Astrocyte (in vitro differentiated cells and primary cell): ENCODE results near the gene TACR2. TPM values are rescaled to one million over a fixed set of nuclear protein-coding genes. Genes with fewer than 3 reads are reported as not detected.

ENCODE experiments used
- DNase-seq: peaks from one replicate; pipeline ENCODE4 v3.0.0-alpha.2; 2010; ENCODE audit warnings: low read depth
- FAIRE-seq: peaks from 2 replicates; lab custom pipeline; 2011; peaks lifted over from hg19 to GRCh38; lab: Jason Lieb, UNC
- H2AFZ ChIP-seq: 2 replicates; pipeline ENCODE4 v1.6.0; 2012; ENCODE audit warnings: low read depth, low read length, inconsistent platforms
- H3K27ac ChIP-seq: 2 replicates; pipeline ENCODE4 v1.5.1; 2011; ENCODE audit warnings: low read depth, low read length, inconsistent platforms
- H3K27me3 ChIP-seq: 2 replicates; pipeline ENCODE4 v1.6.0; 2011; ENCODE audit warnings: low read length, inconsistent platforms; ENCODE audit not compliant: insufficient read depth
- H3K36me3 ChIP-seq: 2 replicates; pipeline ENCODE4 v1.5.1; 2011; ENCODE audit warnings: low read length, inconsistent platforms; ENCODE audit not compliant: insufficient read depth
- H3K4me1 ChIP-seq: 2 replicates; pipeline ENCODE4 v1.5.1; 2011; ENCODE audit warnings: low read length, inconsistent platforms; ENCODE audit not compliant: insufficient read depth
- H3K4me2 ChIP-seq: 2 replicates; pipeline ENCODE4 v1.6.0; 2012; ENCODE audit warnings: low read length, inconsistent platforms
- H3K4me3 ChIP-seq: 2 replicates; pipeline ENCODE4 v1.5.1; 2011; ENCODE audit warnings: low read depth, mild to moderate bottlenecking, low read length, inconsistent platforms; ENCODE audit not compliant: insufficient read depth
- H3K79me2 ChIP-seq: 2 replicates; pipeline ENCODE4 v1.6.0; 2012; ENCODE audit warnings: mild to moderate bottlenecking, low read length, inconsistent platforms; ENCODE audit not compliant: insufficient read depth
- H3K9ac ChIP-seq: 2 replicates; pipeline ENCODE4 v1.6.0; 2012; ENCODE audit warnings: mild to moderate bottlenecking, low read length, inconsistent platforms
- H3K9me3 ChIP-seq: 2 replicates; pipeline ENCODE4 v1.5.1; 2012; ENCODE audit warnings: low read depth, mild to moderate bottlenecking, low read length, inconsistent platforms; ENCODE audit not compliant: insufficient read depth
- H4K20me1 ChIP-seq: 2 replicates; pipeline ENCODE4 v1.6.0; 2012; ENCODE audit warnings: low read length, inconsistent platforms; ENCODE audit not compliant: insufficient read depth
- H3K27ac Mint-ChIP-seq: one replicate; pipeline ENCODE4 v1.8.0; 2021; ENCODE audit warnings: mild to moderate bottlenecking, mixed read lengths; ENCODE audit not compliant: unreplicated experiment
- H3K27me3 Mint-ChIP-seq: one replicate; pipeline ENCODE4 v1.8.0; 2021; ENCODE audit warnings: low read depth, mixed read lengths; ENCODE audit not compliant: unreplicated experiment
- H3K36me3 Mint-ChIP-seq: one replicate; pipeline ENCODE4 v1.8.0; 2021; ENCODE audit warnings: low read depth, mixed read lengths; ENCODE audit not compliant: unreplicated experiment
- H3K4me1 Mint-ChIP-seq: one replicate; pipeline ENCODE4 v1.8.0; 2021; ENCODE audit warnings: low read depth, mixed read lengths; ENCODE audit not compliant: unreplicated experiment
- H3K4me3 Mint-ChIP-seq: one replicate; pipeline ENCODE4 v1.8.0; 2021; ENCODE audit warnings: mild to moderate bottlenecking, moderate library complexity, mixed read lengths; ENCODE audit not compliant: unreplicated experiment
- H3K9me3 Mint-ChIP-seq: one replicate; pipeline ENCODE4 v1.8.0; 2021; ENCODE audit warnings: mild to moderate bottlenecking, mixed read lengths; ENCODE audit not compliant: unreplicated experiment
- EZH2 ChIP-seq: IDR thresholded peaks from 2 replicates; pipeline ENCODE4 v1.6.1; 2012; ENCODE audit warnings: mild to moderate bottlenecking, low read length, inconsistent platforms; ENCODE audit not compliant: insufficient read depth
- total RNA-seq: library from RNA; stranded (reverse); gene quantifications from 2 replicates; pipeline ENCODE4 v1.2.1, GENCODE V29; 2021
- TF ChIP-seq, protein P1 (sequence below): IDR thresholded peaks from 2 replicates; pipeline ENCODE4 v1.5.1; 2011; ENCODE audit warnings: low read depth, mild to moderate bottlenecking, inconsistent platforms, low read length, moderate library complexity; ENCODE audit not compliant: insufficient read depth

TACR2 gene
- total RNA-seq, 1 donor from 2014 or later, result not detected

DNA sequence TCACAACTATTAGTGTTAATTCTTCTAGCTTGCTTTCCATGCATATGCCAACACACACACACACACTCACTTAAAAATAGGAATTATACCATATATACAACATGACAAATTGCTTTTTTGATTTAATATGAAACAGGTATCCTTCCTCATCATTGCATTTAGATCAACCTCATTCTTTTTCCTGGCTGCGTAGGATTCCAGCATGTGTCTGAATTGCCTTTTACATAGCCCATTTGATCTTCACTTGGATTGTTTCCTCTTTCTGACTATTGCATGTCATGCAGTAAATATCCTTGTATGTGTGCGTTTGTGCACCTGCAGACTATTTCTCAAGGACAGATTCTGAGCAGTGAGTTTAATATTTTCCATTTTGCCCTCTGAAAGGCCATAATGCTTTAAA lies 28.2 kb downstream of the TACR2 start:
- Mint-ChIP-seq H3K4me1 (peaks cover 10% of the 10 kb centered on the region), H3K36me3 (peaks cover 29% of the 10 kb centered on the region), H3K9me3 (no peaks in the 10 kb centered on the region), H3K27me3 (no peaks in the 10 kb centered on the region), H3K27ac (no peak overlapping the region), H3K4me3 (no peak overlapping the region)
- H2AFZ ChIP-seq, result no peak overlapping the region
- H3K9me3 ChIP-seq, result no peaks in the 10 kb centered on the region
- no peak overlapping the region for H3K27ac ChIP-seq
- H3K27me3 ChIP-seq, result no peaks in the 10 kb centered on the region
- DNase-seq (no peak), FAIRE-seq (no peak)
- no peak overlapping the region for H3K9ac ChIP-seq
- peaks cover 13% of the 10 kb centered on the region for H3K4me1 ChIP-seq
- H3K4me3 ChIP-seq, result no peak overlapping the region
- H3K4me2 ChIP-seq, result no peak overlapping the region
- no peak for TF ChIP-seq EZH2
- TF ChIP-seq, protein P1, sequence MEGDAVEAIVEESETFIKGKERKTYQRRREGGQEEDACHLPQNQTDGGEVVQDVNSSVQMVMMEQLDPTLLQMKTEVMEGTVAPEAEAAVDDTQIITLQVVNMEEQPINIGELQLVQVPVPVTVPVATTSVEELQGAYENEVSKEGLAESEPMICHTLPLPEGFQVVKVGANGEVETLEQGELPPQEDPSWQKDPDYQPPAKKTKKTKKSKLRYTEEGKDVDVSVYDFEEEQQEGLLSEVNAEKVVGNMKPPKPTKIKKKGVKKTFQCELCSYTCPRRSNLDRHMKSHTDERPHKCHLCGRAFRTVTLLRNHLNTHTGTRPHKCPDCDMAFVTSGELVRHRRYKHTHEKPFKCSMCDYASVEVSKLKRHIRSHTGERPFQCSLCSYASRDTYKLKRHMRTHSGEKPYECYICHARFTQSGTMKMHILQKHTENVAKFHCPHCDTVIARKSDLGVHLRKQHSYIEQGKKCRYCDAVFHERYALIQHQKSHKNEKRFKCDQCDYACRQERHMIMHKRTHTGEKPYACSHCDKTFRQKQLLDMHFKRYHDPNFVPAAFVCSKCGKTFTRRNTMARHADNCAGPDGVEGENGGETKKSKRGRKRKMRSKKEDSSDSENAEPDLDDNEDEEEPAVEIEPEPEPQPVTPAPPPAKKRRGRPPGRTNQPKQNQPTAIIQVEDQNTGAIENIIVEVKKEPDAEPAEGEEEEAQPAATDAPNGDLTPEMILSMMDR, result no peak
- H3K79me2 ChIP-seq, result no peaks in the 10 kb centered on the region
- peaks cover 24% of the 10 kb centered on the region for H3K36me3 ChIP-seq
- H4K20me1 ChIP-seq, result peaks cover 25% of the 10 kb centered on the region

DNA sequence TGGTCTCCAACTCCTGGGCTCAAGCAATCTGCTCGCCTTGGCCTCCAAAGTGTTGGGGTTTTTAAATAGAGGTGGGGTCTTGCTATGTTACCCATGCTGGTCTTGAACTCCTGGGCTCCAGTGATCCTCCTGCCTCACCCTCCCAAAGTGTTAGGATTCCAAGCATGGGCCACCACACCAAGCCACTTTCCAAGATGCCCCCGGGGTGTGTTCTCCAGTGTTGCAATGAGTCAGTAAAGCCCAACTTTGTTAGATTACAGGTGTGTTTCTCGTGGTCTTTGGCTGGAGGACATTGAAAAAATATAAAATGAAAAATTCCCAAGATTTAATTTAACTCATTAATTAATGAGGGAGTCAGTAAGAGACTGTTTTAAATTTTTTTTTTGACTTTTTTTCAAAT lies 29.2 kb downstream of the TACR2 start:
- no peaks in the 10 kb centered on the region for H3K27me3 ChIP-seq
- no peak overlapping the region for H3K4me2 ChIP-seq
- H3K4me1 Mint-ChIP-seq, result peaks cover 20% of the 10 kb centered on the region
- FAIRE-seq (no peak), DNase-seq (no peak)
- TF ChIP-seq, protein P1, result no peak
- no peak for TF ChIP-seq EZH2
- H2AFZ ChIP-seq, result no peak overlapping the region
- peaks cover 34% of the 10 kb centered on the region for H4K20me1 ChIP-seq
- H3K36me3 ChIP-seq, result peaks cover 24% of the 10 kb centered on the region
- no peak overlapping the region for H3K27ac ChIP-seq
- H3K4me1 ChIP-seq, result peaks cover 21% of the 10 kb centered on the region
- H3K27ac Mint-ChIP-seq, result peak overlapping the region; percentile 14
- H3K4me3 ChIP-seq, result no peak overlapping the region
- H3K9me3 ChIP-seq, result no peaks in the 10 kb centered on the region
- H3K9ac ChIP-seq, result no peak overlapping the region
- H3K4me3 Mint-ChIP-seq, result no peak overlapping the region
- no peaks in the 10 kb centered on the region for H3K9me3 Mint-ChIP-seq
- peaks cover 31% of the 10 kb centered on the region for H3K36me3 Mint-ChIP-seq
- no peaks in the 10 kb centered on the region for H3K27me3 Mint-ChIP-seq
- no peaks in the 10 kb centered on the region for H3K79me2 ChIP-seq

DNA sequence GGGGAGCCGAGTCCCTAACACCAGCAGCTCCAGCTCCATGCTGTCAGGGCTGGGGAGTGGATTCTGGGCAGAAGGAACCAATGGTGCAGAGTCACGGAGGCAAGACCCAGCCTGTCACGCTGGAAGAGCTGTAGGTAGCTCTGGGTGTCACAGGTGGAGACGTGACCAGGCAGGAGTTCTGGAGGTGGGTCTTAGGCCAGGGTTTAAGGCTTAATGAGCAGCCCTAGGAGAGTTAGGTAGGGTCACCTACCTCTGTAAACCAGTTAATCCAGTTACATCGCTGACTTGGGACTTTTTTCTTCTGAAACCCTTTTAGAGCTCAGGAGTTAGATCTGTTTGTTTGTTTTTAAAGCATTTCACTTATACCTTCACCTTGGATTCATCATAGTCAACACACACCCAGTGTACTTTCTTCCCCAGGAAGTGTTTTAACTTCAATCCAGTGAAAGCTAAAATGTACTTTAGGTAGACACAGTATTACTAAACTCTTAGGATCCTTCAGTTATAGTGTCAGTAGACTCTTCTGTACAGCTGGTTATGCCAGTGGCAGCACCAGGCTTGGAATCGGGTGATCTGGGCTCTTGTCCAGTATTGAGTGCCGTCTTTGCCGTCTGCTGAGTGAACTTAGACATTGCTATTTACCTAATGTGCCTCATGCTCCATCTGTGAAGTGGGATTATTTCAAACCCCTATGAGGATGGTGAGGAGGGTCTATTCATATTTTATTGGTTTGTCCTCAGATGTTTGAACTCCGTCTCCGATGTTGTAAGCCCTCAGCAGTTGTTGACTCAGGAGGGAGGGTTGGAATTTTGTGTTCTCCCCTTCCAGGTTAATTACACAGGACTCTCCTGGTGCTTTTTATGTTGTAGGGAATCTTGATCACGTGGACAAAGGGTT lies 31.0 kb downstream of the TACR2 start:
- Mint-ChIP-seq H3K27me3 (no peaks in the 10 kb centered on the region), H3K27ac (no peak overlapping the region), H3K4me3 (no peak overlapping the region), H3K4me1 (peaks cover 22% of the 10 kb centered on the region), H3K9me3 (no peaks in the 10 kb centered on the region), H3K36me3 (peaks cover 30% of the 10 kb centered on the region)
- peaks cover 25% of the 10 kb centered on the region for H3K4me1 ChIP-seq
- H3K36me3 ChIP-seq, result peaks cover 22% of the 10 kb centered on the region
- no peaks in the 10 kb centered on the region for H3K27me3 ChIP-seq
- no peak overlapping the region for H3K4me3 ChIP-seq
- TF ChIP-seq, protein P1, result no peak
- TF ChIP-seq EZH2, result no peak
- FAIRE-seq (no peak), DNase-seq (no peak)
- no peak overlapping the region for H3K27ac ChIP-seq
- H3K79me2 ChIP-seq, result no peaks in the 10 kb centered on the region
- no peak overlapping the region for H2AFZ ChIP-seq
- H4K20me1 ChIP-seq, result peaks cover 45% of the 10 kb centered on the region
- no peak overlapping the region for H3K4me2 ChIP-seq
- H3K9me3 ChIP-seq, result no peaks in the 10 kb centered on the region
- no peak overlapping the region for H3K9ac ChIP-seq
